K562 (cell line): ENCODE data around the gene S100A8. TPM values are rescaled to one million over a fixed set of nuclear protein-coding genes. Genes with fewer than 3 reads are reported as not detected.
A peak's percentile ranks its signal among the peaks of the same experiment; 100 is the strongest.

ENCODE experiments used
- ASH1L ChIP-seq: fragments of 450-650 bp; IDR thresholded peaks from 2 replicates; pipeline ENCODE4 v1.6.1; 2018; ENCODE audit warnings: borderline replicate concordance, mild to moderate bottlenecking, low read depth; ENCODE audit not compliant: partially characterized antibody
- DPF2 ChIP-seq: fragments of 450-650 bp; IDR thresholded peaks from 2 replicates; pipeline ENCODE4 v1.6.1; 2016
- EP300 ChIP-seq: IDR thresholded peaks from 2 replicates; pipeline ENCODE4 v1.6.1; 2012; ENCODE audit warnings: low read length, improper control_type of control experiment
- FOSL1 ChIP-seq: fragments of 200-800 bp; sonication (Bioruptor generic); conservative IDR thresholded peaks from 2 replicates; pipeline ENCODE4 v1.6.1; 2016; ENCODE audit warnings: missing genetic modification characterization, missing compliant biosample characterization
- GATA2 ChIP-seq: sonication (generic); formaldehyde crosslinking; IDR thresholded peaks from 2 replicates; pipeline ENCODE4 v1.4.0; 2020; ENCODE audit warnings: mild to moderate bottlenecking, missing genetic modification reagents
- HDAC1 ChIP-seq, 2 experiments: fragments of 450-650 bp; IDR thresholded peaks; 2 replicates each; pipeline ENCODE4 v1.6.1; 2016 to 2017; ENCODE audit warnings: inconsistent platforms in 1 of 2, mild to moderate bottlenecking in 1 of 2, moderate library complexity in 1 of 2
- KDM1A ChIP-seq, 2 experiments: fragments of 450-650 bp; IDR thresholded peaks; 2 replicates each; pipeline ENCODE4 v1.6.1; 2016; ENCODE audit warnings: mild to moderate bottlenecking in 2 of 2
- MEF2D ChIP-seq: conservative IDR thresholded peaks from 2 replicates; pipeline ENCODE4 v1.6.1; 2016; ENCODE audit warnings: low read depth, missing genetic modification characterization, missing compliant biosample characterization
- MYBL2 ChIP-seq, 2 experiments: fragments of 450-650 bp in 1 of 2; sonication (generic) in 1 of 2; formaldehyde crosslinking in 1 of 2; IDR thresholded peaks; 2 replicates each; pipeline versions ENCODE4 v1.6.1 to v1.8.1; 2017 to 2022; ENCODE audit warnings: borderline replicate concordance in 1 of 2, inconsistent platforms in 1 of 2, low read depth in 1 of 2, mild to moderate bottlenecking in 1 of 2, missing genetic modification reagents in 1 of 2, moderate library complexity in 1 of 2
- MYC ChIP-seq, 2 experiments: fragments of 250-450 bp in 1 of 2; sonication (Bioruptor Pico) in 1 of 2; IDR thresholded peaks; 2 replicates each; pipeline versions ENCODE4 v1.5.1 to v1.6.1; 2012 to 2021; ENCODE audit warnings: low read depth in 2 of 2, borderline replicate concordance in 1 of 2, improper control_type of control experiment in 1 of 2, low read length in 1 of 2, mild to moderate bottlenecking in 1 of 2, moderate library complexity in 1 of 2
- NFIC ChIP-seq: fragments of 450-650 bp; IDR thresholded peaks from 2 replicates; pipeline ENCODE4 v1.6.1; 2017; ENCODE audit warnings: mild to moderate bottlenecking, inconsistent platforms
- NR1H2 ChIP-seq: sonication (generic); formaldehyde crosslinking; IDR thresholded peaks from 2 replicates; pipeline ENCODE4 v1.4.0; 2020; ENCODE audit warnings: mild to moderate bottlenecking, missing genetic modification reagents
- NR2C2 ChIP-seq, 2 experiments: fragments of 200-800 bp in 1 of 2; sonication (Bioruptor generic) in 1 of 2; sonication (generic) in 1 of 2; formaldehyde crosslinking in 1 of 2; IDR thresholded peaks; 2 replicates each; pipeline versions ENCODE4 v1.6.1 to v1.8.0; 2016 to 2022; ENCODE audit warnings: mild to moderate bottlenecking in 1 of 2, missing compliant biosample characterization in 1 of 2, missing genetic modification characterization in 1 of 2, missing genetic modification reagents in 1 of 2
- PHF21A ChIP-seq: fragments of 450-650 bp; IDR thresholded peaks from 2 replicates; pipeline ENCODE4 v1.6.1; 2017; ENCODE audit warnings: low read depth, borderline replicate concordance
- PML ChIP-seq: IDR thresholded peaks from 2 replicates; pipeline ENCODE4 v1.6.1; 2012; ENCODE audit warnings: low read length, inconsistent platforms
- POLR2G ChIP-seq: fragments of 200-400 bp; formaldehyde crosslinking; IDR thresholded peaks from 2 replicates; pipeline ENCODE4 v1.6.1; 2017; ENCODE audit warnings: low read depth, mild to moderate bottlenecking, antibody characterized with exemption, low read length, moderate library complexity
- RBM15 ChIP-seq: fragments of 200-400 bp; formaldehyde crosslinking; IDR thresholded peaks from 2 replicates; pipeline ENCODE4 v1.6.1; 2018; ENCODE audit warnings: mild to moderate bottlenecking, low read length, moderate library complexity; ENCODE audit not compliant: insufficient read depth
- SMAD4 ChIP-seq: fragments of 250-450 bp; sonication (Bioruptor Pico); conservative IDR thresholded peaks from 2 replicates; pipeline ENCODE4 v1.8.0; 2021; ENCODE audit warnings: inconsistent platforms, mild to moderate bottlenecking, moderate library complexity
- TEAD1 ChIP-seq, 2 experiments: fragments of 450-650 bp in 1 of 2; sonication (generic) in 1 of 2; formaldehyde crosslinking; IDR thresholded peaks; 2 replicates each; pipeline versions ENCODE4 v1.4.0 to v1.8.0; 2020 to 2022; ENCODE audit warnings: mild to moderate bottlenecking in 2 of 2, missing genetic modification reagents in 1 of 2
- ZNF75A ChIP-seq: fragments of 450-650 bp; formaldehyde crosslinking; IDR thresholded peaks from 2 replicates; pipeline ENCODE4 v1.4.0; 2020; ENCODE audit warnings: mild to moderate bottlenecking
- ZNF785 ChIP-seq: fragments of 250-450 bp; sonication (Bioruptor Pico); IDR thresholded peaks from 2 replicates; pipeline ENCODE4 v1.4.0; 2020; ENCODE audit warnings: mild to moderate bottlenecking
- polyA plus RNA-seq, 8 experiments: library from polyadenylated mRNA; depleted of rRNA in 4 of 8; stranded (reverse) in 5 of 8; unstranded in 3 of 8; fragments of >200 nt; fragmentation: Nextera tagmentation in 2 of 8; fragmentation: Illumina TruSeq in 1 of 8; extraction: Ambion mirVana in 2 of 8; extraction: Trizol in 1 of 8; gene quantifications; 2 replicates each; pipeline versions ENCODE4 v1.2.1 to v1.2.3, GENCODE V29; 2011 to 2014; ENCODE audit warnings: inconsistent platforms in 1 of 8, missing spikeins in 1 of 8
- total RNA-seq, 7 experiments: library from RNA; depleted of rRNA in 6 of 7; stranded (reverse); fragments of >200 nt in 6 of 7; fragmentation: Illumina TruSeq in 2 of 7; extraction: Trizol in 2 of 7; gene quantifications; 2 replicates each; pipeline versions ENCODE4 v1.2.1 to v1.2.3, GENCODE V29; 2011 to 2021; ENCODE audit warnings: low replicate concordance in 1 of 7

Gene S100A8
- total and polyA plus RNA-seq, 9 of the 15 experiments (the other 6 are each of a cell fraction or from before 2014, with no cell fraction given): 0.15 to 0.60 TPM; not detected in 7

GRCh38 chr1:153342178-153342577 is 48.7 kb downstream of the S100A8 start (continued):
- TF ChIP-seq MYC (IDR thresholded peaks at IDR 0.05; ENCODE audit: low read depth, low read length): peak; percentile 34; the same call in 1 of the 2 replicates
- no peak for TF ChIP-seq MYC (CRISPR knock-in tag; IDR thresholded peaks at IDR 0.05; ENCODE audit: borderline replicate concordance, low read depth)
- TF ChIP-seq HDAC1 (IDR thresholded peaks at IDR 0.05): peak in 1 of 2 experiments; percentile 82; a peak in 2 of 4 replicates
- peak; percentile 46; the same call in 1 of the 2 replicates for TF ChIP-seq GATA2 (CRISPR knock-in tag)
- no peak for TF ChIP-seq POLR2G
- no peak for TF ChIP-seq ZNF785 (CRISPR knock-in tag)
- peak; percentile 93; the same call in 1 of the 2 replicates for TF ChIP-seq NR1H2 (CRISPR knock-in tag)
- no peak for TF ChIP-seq RBM15
- peak; percentile 92 to 95 for TF ChIP-seq KDM1A (IDR thresholded peaks at IDR 0.05)
- TF ChIP-seq NFIC: peak; percentile 51
- no peak for TF ChIP-seq ASH1L
- TF ChIP-seq PHF21A: no peak
- TF ChIP-seq FOSL1 (tag): peak; percentile 86
- peak; percentile 53 for TF ChIP-seq DPF2
- peak; percentile 71; the same call in 1 of the 2 replicates for TF ChIP-seq PML
- 0 out of 2 replicates have a peak, but pooled peaks have one; percentile 43 for TF ChIP-seq SMAD4
- no peak for TF ChIP-seq MYBL2 (IDR thresholded peaks at IDR 0.05; ENCODE audit: low read depth)
- TF ChIP-seq MYBL2 (CRISPR knock-in tag; IDR thresholded peaks at IDR 0.05; ENCODE audit: borderline replicate concordance): no peak
- no peak for TF ChIP-seq NR2C2 (CRISPR knock-in tag; IDR thresholded peaks at IDR 0.05)
- TF ChIP-seq NR2C2 (tag; IDR thresholded peaks at IDR 0.05): peak; percentile 65
- peak; percentile 66; the same call in 1 of the 2 replicates for TF ChIP-seq MEF2D (tag)
- peak; percentile 29 to 96; a peak in 3 of 4 replicates for TF ChIP-seq TEAD1 (CRISPR knock-in tag; IDR thresholded peaks at IDR 0.05)
- TF ChIP-seq ZNF75A: no peak
- TF ChIP-seq EP300: peak; percentile 93
- TF ChIP-seq, all 486 proteins: peak for 55
